ENCODE data around the gene NMB.

NMB gene

GRCh38 chr15:84609818-84610525 lies 48.0 kb downstream of the NMB start:
- no peak for DNase-seq

GRCh38 chr15:84608707-84609284 lies 49.2 kb downstream of the NMB start:
- DNase-seq: no peak

GRCh38 chr15:84606653-84607120 lies 51.3 kb downstream of the NMB start:
- no peak for DNase-seq

GRCh38 chr15:84605554-84605882 lies 52.5 kb downstream of the NMB start:
- no peak for DNase-seq
